ENCODE measurements around the gene GPATCH8. TPM values are rescaled to one million over a fixed set of nuclear protein-coding genes. Genes with fewer than 3 reads are reported as not detected.

Gene GPATCH8
- total RNA-seq, 1 donor from 2014 or later, result 39.0 TPM

DNA sequence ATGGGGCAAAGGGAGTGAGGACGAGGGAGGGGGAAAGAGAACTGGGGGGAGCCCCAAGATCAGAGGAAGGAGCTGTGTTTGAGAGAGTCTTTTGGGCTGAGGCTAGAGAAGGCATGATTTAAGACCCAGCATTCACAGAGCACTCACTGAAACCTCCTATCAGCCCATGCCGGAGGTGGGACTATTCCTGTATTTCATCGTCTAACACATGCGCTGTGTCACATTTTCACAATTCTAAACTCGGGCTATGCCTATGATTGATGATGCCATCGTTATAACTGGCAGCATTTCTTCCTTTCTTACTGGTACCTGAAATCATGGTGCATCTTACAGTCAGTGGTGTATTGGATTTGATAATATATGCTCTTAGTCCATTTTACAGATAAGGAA, 143.1 kb downstream of the GPATCH8 start:
- DNase-seq (ENCODE audit: extremely low spot score in 2 of 2), result no peak
- Histone ChIP-seq H3K4me3 (no peak overlapping the region), H3K9me3 (no peaks in the 10 kb centered on the region), H3K27ac (peak overlapping the region; percentile 83), H3K36me3 (no peaks in the 10 kb centered on the region), H3K4me1 (peaks cover 38% of the 10 kb centered on the region), H3K27me3 (no peaks in the 10 kb centered on the region)
- intact Hi-C loops (cut with DNase I), result no loop called here
- TF ChIP-seq POLR2A (IDR thresholded peaks at IDR 0.05), result no peak
- TF ChIP-seq, protein P1, sequence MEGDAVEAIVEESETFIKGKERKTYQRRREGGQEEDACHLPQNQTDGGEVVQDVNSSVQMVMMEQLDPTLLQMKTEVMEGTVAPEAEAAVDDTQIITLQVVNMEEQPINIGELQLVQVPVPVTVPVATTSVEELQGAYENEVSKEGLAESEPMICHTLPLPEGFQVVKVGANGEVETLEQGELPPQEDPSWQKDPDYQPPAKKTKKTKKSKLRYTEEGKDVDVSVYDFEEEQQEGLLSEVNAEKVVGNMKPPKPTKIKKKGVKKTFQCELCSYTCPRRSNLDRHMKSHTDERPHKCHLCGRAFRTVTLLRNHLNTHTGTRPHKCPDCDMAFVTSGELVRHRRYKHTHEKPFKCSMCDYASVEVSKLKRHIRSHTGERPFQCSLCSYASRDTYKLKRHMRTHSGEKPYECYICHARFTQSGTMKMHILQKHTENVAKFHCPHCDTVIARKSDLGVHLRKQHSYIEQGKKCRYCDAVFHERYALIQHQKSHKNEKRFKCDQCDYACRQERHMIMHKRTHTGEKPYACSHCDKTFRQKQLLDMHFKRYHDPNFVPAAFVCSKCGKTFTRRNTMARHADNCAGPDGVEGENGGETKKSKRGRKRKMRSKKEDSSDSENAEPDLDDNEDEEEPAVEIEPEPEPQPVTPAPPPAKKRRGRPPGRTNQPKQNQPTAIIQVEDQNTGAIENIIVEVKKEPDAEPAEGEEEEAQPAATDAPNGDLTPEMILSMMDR (IDR thresholded peaks at IDR 0.05), result no peak
- TF ChIP-seq POLR2AphosphoS5 (IDR thresholded peaks at IDR 0.05; ENCODE audit: insufficient read depth in 1 of 2, low read depth in 1 of 2), result no peak

DNA sequence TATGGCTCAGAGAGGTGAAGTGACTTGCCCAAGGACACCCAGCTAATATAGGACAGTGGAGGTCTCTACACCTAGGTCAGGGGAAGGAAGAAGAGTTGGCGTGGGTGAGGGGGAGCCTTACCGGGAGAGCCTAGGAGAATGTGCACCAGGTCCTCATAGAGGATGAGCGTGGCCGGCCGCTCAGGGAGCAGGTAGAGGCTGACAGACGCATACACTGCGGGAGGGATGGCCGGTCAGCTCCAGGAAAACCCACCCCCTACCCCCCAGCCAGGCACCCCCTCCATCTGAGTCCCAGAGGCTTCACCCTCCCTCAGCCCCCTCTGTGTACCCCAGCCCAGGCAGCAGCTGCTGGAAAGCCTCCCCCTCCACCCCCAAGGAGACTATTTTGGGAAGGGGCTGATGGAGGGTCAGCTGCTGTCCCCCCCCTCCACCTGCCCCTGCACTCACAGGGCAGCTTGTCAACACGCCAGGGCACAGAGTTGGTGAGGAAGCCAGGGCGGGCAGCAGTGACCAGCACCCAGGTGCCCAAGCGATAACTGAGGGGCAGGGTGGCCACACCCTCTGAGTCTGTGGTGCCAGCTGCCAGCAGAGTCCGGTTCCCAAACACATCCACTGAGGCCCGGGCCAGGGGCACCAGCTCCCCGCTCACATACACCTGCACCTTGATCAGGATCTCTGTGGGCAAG, 143.6 kb downstream of the GPATCH8 start:
- H3K27ac ChIP-seq, result no peak overlapping the region
- H3K4me1 ChIP-seq, result peaks cover 38% of the 10 kb centered on the region
- no peak overlapping the region for H3K4me3 ChIP-seq
- intact Hi-C loops (cut with DNase I), result no loop called here
- H3K27me3 ChIP-seq, result no peaks in the 10 kb centered on the region
- H3K9me3 ChIP-seq, result no peaks in the 10 kb centered on the region
- H3K36me3 ChIP-seq, result no peaks in the 10 kb centered on the region
- no peak for DNase-seq (ENCODE audit: extremely low spot score in 2 of 2)
- TF ChIP-seq POLR2AphosphoS5 (IDR thresholded peaks at IDR 0.05; ENCODE audit: insufficient read depth in 1 of 2, low read depth in 1 of 2) (no peak), POLR2A (IDR thresholded peaks at IDR 0.05) (no peak)
- TF ChIP-seq, protein P1 (IDR thresholded peaks at IDR 0.05), result no peak

DNA sequence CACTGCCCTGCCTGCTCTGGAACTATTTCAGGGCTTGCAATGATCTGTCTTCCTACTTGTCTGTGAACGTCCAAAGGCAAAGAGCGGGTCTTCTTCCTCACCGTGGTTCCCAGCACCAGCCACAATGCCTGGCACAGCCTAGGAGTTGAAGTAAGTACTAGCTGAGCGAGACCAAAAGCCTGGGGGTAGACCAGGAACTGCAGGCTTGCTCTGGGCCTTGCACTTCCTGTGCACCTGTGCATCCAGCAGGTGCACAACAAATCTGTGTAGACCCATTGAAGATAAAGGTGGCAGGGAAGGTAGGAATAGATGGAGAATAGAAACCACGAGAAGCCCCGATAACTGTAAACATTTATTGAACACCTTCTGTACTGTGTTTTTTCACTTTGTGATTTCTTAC, 144.2 kb downstream of the GPATCH8 start:
- Histone ChIP-seq H3K4me1 (peaks cover 36% of the 10 kb centered on the region), H3K27ac (no peak overlapping the region), H3K4me3 (no peak overlapping the region), H3K27me3 (no peaks in the 10 kb centered on the region), H3K36me3 (no peaks in the 10 kb centered on the region), H3K9me3 (no peaks in the 10 kb centered on the region)
- DNase-seq (ENCODE audit: extremely low spot score in 2 of 2), result no peak
- intact Hi-C loops (cut with DNase I), result no loop called here
- TF ChIP-seq POLR2A (IDR thresholded peaks at IDR 0.05), result no peak
- TF ChIP-seq, protein P1 (IDR thresholded peaks at IDR 0.05), result no peak
- TF ChIP-seq POLR2AphosphoS5 (IDR thresholded peaks at IDR 0.05; ENCODE audit: insufficient read depth in 1 of 2, low read depth in 1 of 2), result no peak

DNA sequence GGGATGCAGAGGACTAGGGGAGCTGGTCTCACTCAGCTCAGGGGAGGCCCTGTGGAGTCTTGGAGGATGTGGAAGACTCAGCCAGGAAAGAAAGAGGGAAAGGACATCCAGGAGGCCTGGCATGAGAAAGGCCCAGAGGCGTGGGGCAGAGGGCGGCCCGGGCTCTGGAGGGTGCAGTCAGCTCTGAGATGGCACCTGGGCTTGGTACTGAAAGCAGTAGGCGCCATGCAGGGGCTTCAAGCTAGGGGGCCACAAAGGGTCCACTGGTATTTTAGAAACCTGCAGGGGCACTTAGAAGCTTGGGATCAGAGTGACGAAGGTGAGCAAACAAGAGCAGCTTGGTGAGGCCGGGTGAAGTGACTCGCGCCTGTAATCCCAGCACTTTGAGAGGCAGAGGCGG, 145.1 kb downstream of the GPATCH8 start:
- H3K27me3 ChIP-seq, result no peaks in the 10 kb centered on the region

DNA sequence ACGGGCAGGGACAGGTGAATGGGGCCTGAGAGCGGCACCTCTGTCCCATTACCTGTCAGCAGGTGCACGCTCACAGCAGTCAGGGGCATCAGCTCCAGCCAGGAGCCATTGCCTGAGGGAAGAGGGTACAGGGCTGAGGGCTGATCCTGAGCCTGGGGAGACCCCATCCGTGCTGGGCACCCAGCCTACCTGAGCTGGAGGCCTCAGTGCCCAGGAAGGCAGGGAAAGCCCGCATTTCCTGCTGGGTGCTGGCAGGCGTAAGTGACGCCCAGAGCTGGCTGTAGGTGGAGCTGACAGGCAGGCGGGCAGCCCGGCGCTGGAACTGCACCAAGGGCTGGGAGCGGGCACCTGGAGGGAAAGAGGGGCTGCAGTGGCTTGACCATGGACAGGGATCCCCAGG, 147.0 kb downstream of the GPATCH8 start:
- DNase-seq (ENCODE audit: extremely low spot score in 2 of 2), result no peak
- intact Hi-C loops (cut with DNase I), result no loop called here

More for the DNA sequence above, 145.1 kb downstream of the GPATCH8 start:
- H3K4me3 ChIP-seq, result no peak overlapping the region
- no peaks in the 10 kb centered on the region for H3K9me3 ChIP-seq
- intact Hi-C loops (cut with DNase I), result no loop called here
- no peak for DNase-seq (ENCODE audit: extremely low spot score in 2 of 2)
- H3K4me1 ChIP-seq, result peaks cover 31% of the 10 kb centered on the region
- TF ChIP-seq POLR2AphosphoS5 (IDR thresholded peaks at IDR 0.05; ENCODE audit: insufficient read depth in 1 of 2, low read depth in 1 of 2) (no peak), POLR2A (IDR thresholded peaks at IDR 0.05) (no peak)
- TF ChIP-seq, protein P1 (IDR thresholded peaks at IDR 0.05), result no peak
- H3K27ac ChIP-seq, result no peak overlapping the region
- no peaks in the 10 kb centered on the region for H3K36me3 ChIP-seq

More for the DNA sequence above, 147.0 kb downstream of the GPATCH8 start:
- Histone ChIP-seq H3K36me3 (peaks cover 0 to 16% of the 10 kb centered on the region in 2 donors), H3K4me3 (no peak overlapping the region), H3K9me3 (no peaks in the 10 kb centered on the region), H3K27me3 (no peaks in the 10 kb centered on the region), H3K4me1 (peaks cover 12% of the 10 kb centered on the region), H3K27ac (no peak overlapping the region)
- TF ChIP-seq, protein P1 (IDR thresholded peaks at IDR 0.05), result no peak
- TF ChIP-seq POLR2AphosphoS5 (IDR thresholded peaks at IDR 0.05; ENCODE audit: insufficient read depth in 1 of 2, low read depth in 1 of 2), result no peak
